B cell (primary cell): Measurements from ENCODE around the gene DEFB110. TPM values are rescaled to one million over a fixed set of nuclear protein-coding genes. Genes with fewer than 3 reads are reported as not detected.

Experiments used
- polyA plus RNA-seq: library from polyadenylated mRNA; depleted of rRNA; stranded (reverse); fragments of >200 nt; gene quantifications from 2 replicates; pipeline ENCODE4 v1.2.3, GENCODE V29; 2012
- total RNA-seq, 2 donors: library from RNA; stranded (reverse); fragments of 120-200 nt in 1 of 2; gene quantifications; 1 replicate in 1 of 2; 2 replicates in 1 of 2; pipeline versions ENCODE4 v1.2.3 to v1.2.4, GENCODE V29; 2013 to 2022

The DEFB110 gene
- total and polyA plus RNA-seq, 2 donors (not counting 1 experiment from before 2014, with no cell fraction given), result not detected

Other genes with a start within 250 kb of the DEFB110 start
- gene PGK2, start 234.7 kb downstream of the DEFB110 start, total RNA-seq, result not detected in 2 replicates
- gene PGK2, start 234.7 kb downstream of the DEFB110 start, polyA plus RNA-seq, result not detected in 2 replicates
- not detected in 2 replicates for gene CRISP1, start 155.5 kb downstream of the DEFB110 start, total RNA-seq
- gene CRISP1, start 155.5 kb downstream of the DEFB110 start, polyA plus RNA-seq, result not detected in 2 replicates
- gene DEFB114, start 57.8 kb downstream of the DEFB110 start, total RNA-seq, result not detected in 2 replicates
- gene DEFB114, start 57.8 kb downstream of the DEFB110 start, polyA plus RNA-seq, result not detected in 2 replicates
- gene DEFB113, start 52.4 kb downstream of the DEFB110 start, total RNA-seq, result not detected in 2 replicates
- gene DEFB113, start 52.4 kb downstream of the DEFB110 start, polyA plus RNA-seq, result not detected in 2 replicates
- not detected in 2 replicates for gene DEFB112, start 27.9 kb upstream of the DEFB110 start, total RNA-seq
- gene DEFB112, start 27.9 kb upstream of the DEFB110 start, polyA plus RNA-seq, result not detected in 2 replicates